H7 (cell line): Measurements from ENCODE around the gene INCA1. TPM values are rescaled to one million over a fixed set of nuclear protein-coding genes. Genes with fewer than 3 reads are reported as not detected.

Source experiments
- DNase-seq: peaks from one replicate; pipeline ENCODE4 v3.0.0; 2012
- H3K27me3 ChIP-seq: 2 replicates; pipeline ENCODE4 v1.6.0; 2011; ENCODE audit warnings: mild to moderate bottlenecking, low read length; ENCODE audit not compliant: control insufficient read depth, insufficient read depth
- H3K36me3 ChIP-seq: replicated peaks from 2 replicates; pipeline ENCODE4 v1.5.1; 2011; ENCODE audit warnings: low read length; ENCODE audit not compliant: control insufficient read depth, insufficient read depth
- H3K4me3 ChIP-seq: 2 replicates; pipeline ENCODE4 v1.5.1; 2011; ENCODE audit warnings: low read depth, mild to moderate bottlenecking, control low read depth, low read length, moderate library complexity; ENCODE audit not compliant: insufficient read depth
- total RNA-seq: library from RNA; depleted of rRNA; stranded (reverse); fragments of >200 nt; shearing (Covaris generic); gene quantifications from 2 replicates; pipeline ENCODE4 v1.2.3, GENCODE V29; 2014

Gene INCA1
- total RNA-seq, 1 experiment from 2014 or later, result 0.42 TPM

DNA sequence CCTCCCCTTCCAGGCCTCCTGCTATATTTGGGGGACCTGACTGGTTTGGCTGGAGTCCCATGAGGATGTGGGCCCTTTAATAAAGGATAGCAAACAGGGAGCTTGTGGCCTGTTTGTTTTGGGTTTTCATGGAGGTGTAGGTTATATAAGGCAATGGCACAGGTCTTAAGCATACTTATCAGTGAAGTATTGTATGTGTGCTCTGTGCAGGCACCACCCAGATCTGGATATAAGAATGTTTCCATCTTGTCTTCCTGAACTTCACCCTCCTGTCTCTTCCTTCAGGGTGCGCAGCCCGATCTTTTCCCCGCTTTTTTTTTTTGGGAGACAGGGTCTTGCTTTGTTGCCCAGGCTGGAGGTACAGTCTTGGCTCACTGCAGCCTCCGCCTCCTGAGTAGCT, 27.3 kb upstream of the INCA1 start:
- peaks cover 18% of the 10 kb centered on the region for H3K36me3 ChIP-seq
- no peaks in the 10 kb centered on the region for H3K27me3 ChIP-seq
- DNase-seq, result no peak
- H3K4me3 ChIP-seq, result no peak overlapping the region

GRCh38 chr17:5023588-5024147, 26.3 kb upstream of the INCA1 start:
- peak; percentile 43 for DNase-seq
- H3K36me3 ChIP-seq, result peaks cover 21% of the 10 kb centered on the region
- no peak overlapping the region for H3K4me3 ChIP-seq
- no peaks in the 10 kb centered on the region for H3K27me3 ChIP-seq

DNA sequence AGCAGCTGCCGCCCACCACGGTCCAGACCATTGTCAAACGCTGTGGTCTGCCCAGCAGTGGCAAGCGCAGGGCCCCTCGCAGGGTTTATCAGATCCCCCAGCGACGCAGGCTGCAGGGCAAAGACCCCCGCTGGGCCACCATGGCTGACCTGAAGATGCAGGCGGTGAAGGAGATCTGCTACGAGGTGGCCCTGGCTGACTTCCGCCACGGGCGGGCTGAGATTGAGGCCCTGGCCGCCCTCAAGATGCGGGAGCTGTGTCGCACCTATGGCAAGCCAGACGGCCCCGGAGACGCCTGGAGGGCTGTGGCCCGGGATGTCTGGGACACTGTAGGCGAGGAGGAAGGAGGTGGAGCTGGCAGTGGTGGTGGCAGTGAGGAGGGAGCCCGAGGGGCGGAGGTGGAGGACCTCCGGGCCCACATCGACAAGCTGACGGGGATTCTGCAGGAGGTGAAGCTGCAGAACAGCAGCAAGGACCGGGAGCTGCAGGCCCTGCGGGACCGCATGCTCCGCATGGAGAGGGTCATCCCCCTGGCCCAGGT, 24.9 kb upstream of the INCA1 start:
- peaks cover 23% of the 10 kb centered on the region for H3K36me3 ChIP-seq
- H3K27me3 ChIP-seq, result no peaks in the 10 kb centered on the region
- DNase-seq, result peak; percentile 50
- no peak overlapping the region for H3K4me3 ChIP-seq

- H3K36me3 ChIP-seq, result peaks cover 26% of the 10 kb centered on the region
- no peak overlapping the region for H3K4me3 ChIP-seq
- H3K27me3 ChIP-seq, result no peaks in the 10 kb centered on the region
- DNase-seq, result peak; percentile 30
These were observed 23.2 kb upstream of the INCA1 start for GRCh38 chr17:5020502-5021023.

DNA sequence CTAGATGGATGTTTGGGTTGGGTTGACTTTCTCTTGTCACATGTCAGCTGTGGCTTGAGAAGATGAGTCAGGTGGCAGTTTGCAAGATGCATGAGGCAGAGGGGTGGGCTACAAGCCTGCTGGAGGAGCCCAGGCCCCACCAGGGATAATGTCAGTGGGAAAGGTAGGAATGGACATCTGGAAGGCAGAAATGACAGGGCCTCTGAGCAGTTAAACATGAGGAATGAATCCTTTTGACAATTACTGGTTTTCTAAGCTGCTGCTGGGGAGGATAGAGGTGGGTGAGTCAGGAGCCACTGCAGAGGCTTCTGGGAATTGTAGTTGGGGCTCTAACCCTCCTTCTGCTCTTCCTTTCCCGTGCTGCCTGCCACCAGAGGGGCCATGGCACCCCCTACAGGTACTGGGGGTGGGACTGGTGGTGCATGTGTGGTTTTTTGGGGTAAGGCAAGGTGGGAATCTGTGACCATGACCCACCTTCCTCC, 22.2 kb upstream of the INCA1 start:
- Histone ChIP-seq H3K27me3 (no peaks in the 10 kb centered on the region), H3K4me3 (no peak overlapping the region), H3K36me3 (peaks cover 31% of the 10 kb centered on the region)
- DNase-seq, result peak; percentile 84

DNA sequence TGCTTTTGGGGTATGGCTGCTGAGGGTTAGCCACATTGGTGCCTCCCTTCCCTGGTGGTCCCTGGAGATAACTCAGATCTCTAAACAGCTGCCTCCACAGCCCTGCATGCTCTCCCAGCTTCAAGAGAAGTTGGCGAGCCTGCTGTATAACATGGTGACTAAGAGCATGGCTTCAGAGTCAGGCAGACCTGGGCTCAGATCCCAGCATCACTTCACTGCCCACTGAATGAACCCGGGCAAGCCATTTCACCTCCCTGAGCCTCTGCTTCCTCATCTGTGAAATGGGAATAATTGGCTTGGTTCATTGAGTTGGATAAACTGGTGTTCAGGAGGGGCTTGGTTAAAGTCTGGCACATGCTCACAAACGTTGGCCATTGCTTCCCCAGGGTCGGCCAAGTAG, 17.0 kb upstream of the INCA1 start:
- no peaks in the 10 kb centered on the region for H3K27me3 ChIP-seq
- peaks cover 26% of the 10 kb centered on the region for H3K36me3 ChIP-seq
- no peak for DNase-seq
- no peak overlapping the region for H3K4me3 ChIP-seq

- Histone ChIP-seq H3K27me3 (no peaks in the 10 kb centered on the region), H3K36me3 (peaks cover 35% of the 10 kb centered on the region), H3K4me3 (no peak overlapping the region)
- DNase-seq, result no peak
These were observed 14.6 kb upstream of the INCA1 start for GRCh38 chr17:5011928-5012327.

- Histone ChIP-seq H3K4me3 (no peak overlapping the region), H3K36me3 (peaks cover 55% of the 10 kb centered on the region), H3K27me3 (no peaks in the 10 kb centered on the region)
- DNase-seq, result no peak
These were observed 6.0 kb upstream of the INCA1 start for GRCh38 chr17:5003214-5003867.

DNA sequence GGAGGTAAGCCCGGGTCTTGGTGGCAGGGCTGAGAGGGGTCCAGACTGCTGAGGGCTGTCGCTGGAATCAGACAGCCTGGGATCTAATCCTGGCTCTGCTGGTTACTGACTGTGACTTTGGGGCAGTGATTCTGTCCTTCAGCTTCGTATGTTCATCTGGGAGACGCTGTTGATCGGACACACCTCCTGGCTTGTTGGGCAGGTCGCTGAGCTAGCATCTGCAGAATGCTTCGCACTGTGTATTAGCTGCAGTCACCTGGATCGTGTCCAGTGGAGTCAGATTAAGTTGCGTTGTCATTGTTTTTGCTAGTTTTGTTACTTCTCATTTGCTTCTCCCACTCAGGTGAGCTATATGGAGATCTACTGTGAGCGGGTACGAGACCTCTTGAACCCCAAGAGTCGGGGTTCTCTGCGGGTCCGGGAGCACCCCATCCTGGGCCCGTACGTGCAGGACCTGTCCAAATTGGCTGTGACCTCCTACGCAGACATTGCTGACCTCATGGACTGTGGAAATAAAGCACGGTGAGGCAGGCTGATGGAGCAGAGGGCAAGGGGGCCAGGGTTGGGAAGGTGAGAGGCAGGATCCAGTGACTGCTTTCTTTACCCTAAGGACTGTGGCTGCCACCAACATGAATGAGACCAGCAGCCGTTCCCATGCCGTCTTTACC, 4.9 kb upstream of the INCA1 start:
- Histone ChIP-seq H3K4me3 (no peak overlapping the region), H3K36me3 (peaks cover 46% of the 10 kb centered on the region), H3K27me3 (no peaks in the 10 kb centered on the region)
- no peak for DNase-seq

DNA sequence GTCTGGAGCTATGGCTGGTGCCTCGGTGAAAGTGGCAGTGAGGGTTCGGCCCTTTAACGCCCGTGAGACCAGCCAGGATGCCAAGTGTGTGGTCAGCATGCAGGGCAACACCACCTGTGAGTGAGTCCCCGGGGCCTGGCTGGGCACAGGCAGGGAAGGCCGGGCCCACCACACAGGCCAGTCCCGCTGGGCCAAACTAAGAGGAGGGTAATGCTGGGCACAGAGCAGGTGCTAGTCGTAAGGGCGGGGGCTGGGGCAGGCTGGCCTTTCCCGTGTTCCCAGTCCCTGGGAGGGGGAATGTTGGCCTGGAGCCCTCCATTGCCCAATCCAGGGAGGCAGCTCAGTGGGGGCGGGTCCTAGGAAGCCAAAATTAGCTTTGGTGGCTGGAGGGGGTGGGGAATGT, 2.9 kb upstream of the INCA1 start:
- Histone ChIP-seq H3K4me3 (no peak overlapping the region), H3K36me3 (peaks cover 34% of the 10 kb centered on the region), H3K27me3 (peaks cover 11% of the 10 kb centered on the region)
- peak; percentile 71 for DNase-seq

- peaks cover 28% of the 10 kb centered on the region for H3K36me3 ChIP-seq
- DNase-seq, result no peak
- H3K27me3 ChIP-seq, result peaks cover 11% of the 10 kb centered on the region
- peak overlapping the region; percentile 93 for H3K4me3 ChIP-seq
These were observed 2.2 kb upstream of the INCA1 start for GRCh38 chr17:4999430-5000093.

GRCh38 chr17:4998732-4999429, 1.6 kb upstream of the INCA1 start:
- DNase-seq, result peak; percentile 83
- peak overlapping the region; percentile 93 for H3K4me3 ChIP-seq
- H3K36me3 ChIP-seq, result peaks cover 22% of the 10 kb centered on the region
- peaks cover 11% of the 10 kb centered on the region for H3K27me3 ChIP-seq

DNA sequence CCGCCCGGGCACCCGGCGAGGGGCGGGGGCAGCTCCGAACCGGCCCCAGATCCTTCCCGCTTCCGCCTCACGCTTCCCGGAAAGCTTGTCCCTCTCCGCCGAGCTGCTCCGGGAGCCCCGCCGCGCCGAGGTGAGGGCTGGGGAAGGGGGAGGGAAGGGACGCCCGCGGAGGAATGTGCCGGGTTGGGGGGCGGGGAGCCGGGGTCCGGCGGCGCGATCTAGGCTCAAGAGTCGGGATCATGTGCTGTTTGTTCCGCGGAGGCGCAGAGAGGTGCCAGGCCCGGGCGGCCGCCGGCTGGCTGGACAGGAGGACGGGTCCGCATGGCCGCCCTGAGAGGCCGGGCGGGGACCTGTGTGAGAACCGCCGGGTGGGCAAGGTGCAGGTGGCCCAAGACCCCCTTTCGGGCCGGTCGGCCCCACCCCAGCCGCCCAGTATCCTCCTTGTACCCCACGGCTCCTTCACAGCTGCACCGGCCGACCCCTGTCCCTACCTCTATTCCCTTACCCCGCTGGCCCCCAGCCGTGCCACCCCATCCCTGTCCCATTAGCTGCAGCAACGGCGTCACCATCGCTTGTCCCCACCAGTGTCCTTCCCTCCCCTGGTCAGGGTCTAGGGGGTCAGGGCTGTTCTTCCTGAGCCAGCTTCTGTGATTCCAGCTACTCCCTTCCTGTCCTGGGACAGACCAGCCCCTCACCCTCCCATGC, 857 bp upstream of the INCA1 start:
- peak overlapping the region; percentile 93 for H3K4me3 ChIP-seq
- peaks cover 18% of the 10 kb centered on the region for H3K36me3 ChIP-seq
- H3K27me3 ChIP-seq, result peaks cover 11% of the 10 kb centered on the region
- DNase-seq, result peak; percentile 96
